Measurements from ENCODE around the gene CIB4.

GRCh38 chr2:26616706-26617587 is 24.2 kb downstream of the CIB4 start:
- TF ChIP-seq, protein P1, sequence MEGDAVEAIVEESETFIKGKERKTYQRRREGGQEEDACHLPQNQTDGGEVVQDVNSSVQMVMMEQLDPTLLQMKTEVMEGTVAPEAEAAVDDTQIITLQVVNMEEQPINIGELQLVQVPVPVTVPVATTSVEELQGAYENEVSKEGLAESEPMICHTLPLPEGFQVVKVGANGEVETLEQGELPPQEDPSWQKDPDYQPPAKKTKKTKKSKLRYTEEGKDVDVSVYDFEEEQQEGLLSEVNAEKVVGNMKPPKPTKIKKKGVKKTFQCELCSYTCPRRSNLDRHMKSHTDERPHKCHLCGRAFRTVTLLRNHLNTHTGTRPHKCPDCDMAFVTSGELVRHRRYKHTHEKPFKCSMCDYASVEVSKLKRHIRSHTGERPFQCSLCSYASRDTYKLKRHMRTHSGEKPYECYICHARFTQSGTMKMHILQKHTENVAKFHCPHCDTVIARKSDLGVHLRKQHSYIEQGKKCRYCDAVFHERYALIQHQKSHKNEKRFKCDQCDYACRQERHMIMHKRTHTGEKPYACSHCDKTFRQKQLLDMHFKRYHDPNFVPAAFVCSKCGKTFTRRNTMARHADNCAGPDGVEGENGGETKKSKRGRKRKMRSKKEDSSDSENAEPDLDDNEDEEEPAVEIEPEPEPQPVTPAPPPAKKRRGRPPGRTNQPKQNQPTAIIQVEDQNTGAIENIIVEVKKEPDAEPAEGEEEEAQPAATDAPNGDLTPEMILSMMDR (conservative IDR thresholded peaks at IDR 0.05): no peak
- TF ChIP-seq EZH2 (IDR thresholded peaks at IDR 0.05; ENCODE audit: low read depth): no peak

All from PC-9 (cell line).